Effector memory CD4-positive, alpha-beta T cell (primary cell): Measurements from ENCODE around the gene GNA14.

ENCODE experiments used
- DNase-seq, 3 donors: peaks; one replicate each; pipeline ENCODE4 v3.0.0-alpha.2; 2020
- H3K27ac ChIP-seq: 2 replicates; pipeline ENCODE4 v1.7.0; 2013; ENCODE audit warnings: mild to moderate bottlenecking, low read length, moderate library complexity; ENCODE audit not compliant: insufficient read depth, poor library complexity, severe bottlenecking
- H3K27me3 ChIP-seq: replicated peaks from 2 replicates; pipeline ENCODE4 v1.7.0; 2013; ENCODE audit warnings: mild to moderate bottlenecking, low read length; ENCODE audit not compliant: insufficient read depth, control insufficient read depth, poor library complexity, severe bottlenecking
- H3K36me3 ChIP-seq: 2 replicates; pipeline ENCODE4 v1.7.0; 2013; ENCODE audit warnings: mild to moderate bottlenecking, low read length, moderate library complexity; ENCODE audit not compliant: control insufficient read depth, insufficient read depth
- H3K4me1 ChIP-seq: 2 replicates; pipeline ENCODE4 v1.7.0; 2013; ENCODE audit warnings: low read length, mild to moderate bottlenecking; ENCODE audit not compliant: control insufficient read depth, insufficient read depth, poor library complexity, severe bottlenecking
- H3K4me3 ChIP-seq: 2 replicates; pipeline ENCODE4 v1.7.0; 2013; ENCODE audit warnings: low read length, low read depth, mild to moderate bottlenecking; ENCODE audit not compliant: insufficient read depth, poor library complexity, severe bottlenecking
- H3K9me3 ChIP-seq: 2 replicates; pipeline ENCODE4 v1.7.0; 2013; ENCODE audit warnings: mild to moderate bottlenecking, low read length, moderate library complexity; ENCODE audit not compliant: control insufficient read depth

The GNA14 gene

DNA sequence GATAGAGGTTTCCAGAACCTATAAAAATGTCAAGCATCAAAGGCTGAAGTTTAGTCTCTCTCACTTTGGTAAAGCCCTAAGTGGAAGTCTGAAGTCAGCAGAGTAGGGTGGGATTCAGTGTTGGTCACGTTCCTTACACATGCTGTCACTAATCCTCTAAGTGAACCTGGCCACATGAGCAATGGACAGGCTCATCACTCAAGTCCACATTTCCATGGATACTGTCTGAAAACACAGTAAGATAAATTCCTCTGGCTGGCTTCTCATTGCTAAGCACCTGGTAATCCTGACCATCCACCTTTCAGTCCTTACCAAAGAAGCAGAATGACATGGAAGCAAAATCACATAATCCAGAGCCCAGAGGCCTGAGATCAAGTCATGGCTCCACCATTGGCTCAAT, 43.8 kb downstream of the GNA14 start:
- no peak overlapping the region for H3K27ac ChIP-seq
- H3K9me3 ChIP-seq, result no peaks in the 10 kb centered on the region
- no peaks in the 10 kb centered on the region for H3K27me3 ChIP-seq
- H3K4me3 ChIP-seq, result no peak overlapping the region
- no peaks in the 10 kb centered on the region for H3K36me3 ChIP-seq
- no peak for DNase-seq
- no peaks in the 10 kb centered on the region for H3K4me1 ChIP-seq

DNA sequence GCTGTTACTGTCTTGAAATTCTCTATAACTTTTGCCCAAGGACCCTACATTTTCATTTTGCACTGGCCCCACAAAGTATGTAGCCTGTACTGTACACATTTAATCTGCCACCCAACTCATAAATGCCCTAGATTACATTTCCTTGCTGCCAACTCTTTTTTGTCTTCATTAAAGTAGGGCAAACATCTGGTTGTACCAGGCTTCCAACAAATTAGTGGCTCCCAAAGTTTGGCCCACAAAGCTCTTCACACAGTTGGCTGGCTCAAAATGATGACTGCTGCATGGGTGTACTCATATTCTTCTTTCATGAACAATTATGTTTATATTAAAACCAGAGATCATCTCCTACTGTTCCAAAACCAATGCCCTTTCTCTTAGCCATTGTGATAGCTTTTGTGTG, 45.3 kb downstream of the GNA14 start:
- Histone ChIP-seq H3K9me3 (no peaks in the 10 kb centered on the region), H3K4me3 (no peak overlapping the region), H3K4me1 (no peaks in the 10 kb centered on the region), H3K27ac (no peak overlapping the region), H3K36me3 (no peaks in the 10 kb centered on the region), H3K27me3 (no peaks in the 10 kb centered on the region)
- no peak for DNase-seq

DNA sequence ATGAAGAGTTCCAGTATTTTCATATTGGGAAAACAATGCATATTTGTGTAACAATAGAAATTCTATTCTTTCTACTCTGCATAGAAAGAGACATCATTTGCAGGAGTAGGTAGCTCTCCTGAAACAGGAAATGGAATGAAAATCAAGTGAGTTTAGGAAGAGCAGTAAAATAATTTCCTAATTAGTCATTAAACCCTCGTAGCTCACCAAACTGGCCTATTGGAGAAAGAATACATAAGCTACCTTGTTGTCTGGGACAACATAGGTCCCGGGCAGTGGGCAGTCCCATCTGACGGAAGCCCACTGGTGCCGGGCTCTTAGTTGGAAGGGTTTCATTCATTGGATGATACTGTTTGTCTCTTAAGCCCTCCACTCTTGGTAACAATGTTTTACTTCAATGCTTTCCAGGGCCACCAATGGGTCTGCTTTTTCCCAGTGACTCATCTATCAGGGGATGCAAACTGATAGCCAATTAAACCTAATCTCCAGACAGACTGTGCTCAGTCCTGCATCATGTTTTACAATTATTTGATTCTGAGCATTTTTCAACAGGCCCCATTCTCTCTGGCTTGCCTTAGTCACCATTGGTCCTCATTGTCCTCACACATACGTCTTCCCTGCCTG, 46.5 kb downstream of the GNA14 start:
- H3K27me3 ChIP-seq, result no peaks in the 10 kb centered on the region
- H3K4me1 ChIP-seq, result no peaks in the 10 kb centered on the region
- no peaks in the 10 kb centered on the region for H3K9me3 ChIP-seq
- no peak for DNase-seq
- H3K27ac ChIP-seq, result no peak overlapping the region
- H3K4me3 ChIP-seq, result no peak overlapping the region
- no peaks in the 10 kb centered on the region for H3K36me3 ChIP-seq

DNA sequence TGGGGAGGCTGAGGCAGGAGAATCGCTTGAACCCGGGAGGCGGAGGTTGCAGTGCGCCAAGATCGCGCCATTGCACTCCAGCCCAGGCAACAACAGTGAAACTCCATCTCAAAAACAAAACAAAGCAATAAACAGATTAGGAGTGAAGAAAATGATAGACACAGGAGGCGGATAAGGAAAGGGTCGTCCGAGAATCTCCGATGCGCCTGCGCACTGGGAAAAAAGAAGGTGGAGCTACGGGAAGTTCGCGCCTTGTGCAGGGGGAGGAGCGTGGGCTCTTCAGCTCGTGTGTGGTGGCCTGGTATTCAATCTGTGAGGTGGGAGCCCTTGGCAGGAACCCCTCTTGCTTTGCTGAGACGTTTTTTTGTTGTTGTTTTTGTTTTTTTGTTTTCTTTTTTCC, 47.3 kb downstream of the GNA14 start:
- Histone ChIP-seq H3K36me3 (no peaks in the 10 kb centered on the region), H3K4me3 (no peak overlapping the region), H3K27ac (no peak overlapping the region), H3K9me3 (no peaks in the 10 kb centered on the region), H3K27me3 (no peaks in the 10 kb centered on the region), H3K4me1 (no peaks in the 10 kb centered on the region)
- DNase-seq, result no peak

DNA sequence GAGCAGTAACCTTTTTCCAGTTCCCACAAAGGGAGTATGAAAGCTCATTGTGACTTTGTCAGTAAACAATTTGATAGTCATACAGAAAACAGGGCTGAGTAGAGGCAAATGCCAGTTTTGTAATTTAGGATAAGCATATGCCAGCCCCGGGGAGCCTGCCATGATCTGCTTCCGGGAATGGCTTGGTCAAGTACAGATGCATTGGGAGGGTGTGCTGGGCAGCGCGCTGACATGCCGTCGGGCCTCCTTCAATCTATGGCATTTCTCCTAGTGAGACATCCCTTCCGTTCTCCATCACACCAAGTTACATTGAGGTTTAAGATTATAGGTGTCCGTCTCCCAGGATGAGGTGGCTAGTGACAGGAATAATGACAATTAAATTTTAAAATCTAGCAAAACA, 48.6 kb downstream of the GNA14 start:
- DNase-seq, result no peak
- no peaks in the 10 kb centered on the region for H3K4me1 ChIP-seq
- H3K36me3 ChIP-seq, result no peaks in the 10 kb centered on the region
- no peaks in the 10 kb centered on the region for H3K27me3 ChIP-seq
- H3K9me3 ChIP-seq, result no peaks in the 10 kb centered on the region
- H3K4me3 ChIP-seq, result no peak overlapping the region
- no peak overlapping the region for H3K27ac ChIP-seq

DNA sequence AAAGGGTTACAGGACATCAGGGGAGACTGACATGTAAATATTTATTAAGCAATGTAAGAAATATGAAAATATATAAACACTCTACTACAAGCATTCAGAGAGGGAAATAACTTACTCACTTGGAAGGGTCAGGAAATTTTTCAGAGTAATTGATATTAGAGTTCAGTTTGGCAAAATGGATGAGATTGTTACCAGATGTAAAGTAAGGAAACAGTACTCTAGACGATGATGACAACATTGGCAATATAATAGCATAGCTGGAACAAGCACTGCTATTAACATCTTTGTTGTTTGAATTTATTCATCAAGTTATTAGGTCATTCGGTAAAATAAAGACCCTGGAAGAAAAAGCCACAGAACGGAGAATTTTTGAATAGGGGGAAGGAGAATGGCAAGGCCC, 49.1 kb downstream of the GNA14 start:
- H3K27me3 ChIP-seq, result no peaks in the 10 kb centered on the region
- H3K4me1 ChIP-seq, result no peaks in the 10 kb centered on the region
- no peak overlapping the region for H3K4me3 ChIP-seq
- no peaks in the 10 kb centered on the region for H3K9me3 ChIP-seq
- no peak for DNase-seq
- no peak overlapping the region for H3K27ac ChIP-seq
- H3K36me3 ChIP-seq, result no peaks in the 10 kb centered on the region

DNA sequence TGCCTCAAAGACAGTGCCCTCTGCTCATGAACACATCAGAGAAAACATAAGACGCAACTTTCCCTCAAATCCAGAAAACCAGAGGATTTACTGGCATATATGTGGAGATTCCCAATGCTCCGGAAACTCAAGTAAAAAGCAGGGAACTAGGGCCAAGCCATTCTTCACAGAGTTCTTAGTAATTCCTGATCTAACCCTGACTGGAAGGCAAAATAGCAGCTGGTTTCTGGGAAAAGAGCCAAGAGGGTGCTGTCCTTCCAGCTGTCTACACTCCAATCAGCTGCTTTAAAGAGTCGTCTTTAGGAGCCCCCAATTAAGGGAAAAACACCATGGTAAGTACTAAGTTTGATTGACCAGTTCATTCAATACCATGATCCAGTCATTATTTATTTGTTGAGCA, 49.6 kb downstream of the GNA14 start:
- no peaks in the 10 kb centered on the region for H3K27me3 ChIP-seq
- no peak overlapping the region for H3K4me3 ChIP-seq
- no peaks in the 10 kb centered on the region for H3K36me3 ChIP-seq
- H3K9me3 ChIP-seq, result no peaks in the 10 kb centered on the region
- no peak for DNase-seq
- no peak overlapping the region for H3K27ac ChIP-seq
- no peaks in the 10 kb centered on the region for H3K4me1 ChIP-seq

DNA sequence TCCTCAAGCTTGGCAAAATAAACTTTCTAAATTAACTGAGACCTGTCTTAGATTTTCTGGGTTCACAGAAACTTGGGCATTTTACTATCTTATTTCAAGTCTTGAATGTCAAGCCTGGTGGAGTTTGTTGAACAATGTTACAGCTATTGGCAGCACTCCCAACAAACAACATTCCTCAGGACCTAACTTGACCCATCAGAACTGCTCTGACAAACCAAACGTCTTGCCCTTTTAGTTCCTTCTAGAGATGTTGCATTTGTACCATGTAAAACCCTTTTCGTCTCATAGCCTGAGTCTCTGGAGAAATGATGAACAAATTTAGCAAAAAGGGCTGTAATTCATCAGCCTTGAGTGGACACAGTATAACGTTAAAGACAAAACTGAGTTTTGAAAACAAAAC, 51.1 kb downstream of the GNA14 start:
- H3K27me3 ChIP-seq, result no peaks in the 10 kb centered on the region
- no peaks in the 10 kb centered on the region for H3K4me1 ChIP-seq
- H3K27ac ChIP-seq, result no peak overlapping the region
- H3K9me3 ChIP-seq, result no peaks in the 10 kb centered on the region
- no peak overlapping the region for H3K4me3 ChIP-seq
- DNase-seq, result no peak
- H3K36me3 ChIP-seq, result no peaks in the 10 kb centered on the region

DNA sequence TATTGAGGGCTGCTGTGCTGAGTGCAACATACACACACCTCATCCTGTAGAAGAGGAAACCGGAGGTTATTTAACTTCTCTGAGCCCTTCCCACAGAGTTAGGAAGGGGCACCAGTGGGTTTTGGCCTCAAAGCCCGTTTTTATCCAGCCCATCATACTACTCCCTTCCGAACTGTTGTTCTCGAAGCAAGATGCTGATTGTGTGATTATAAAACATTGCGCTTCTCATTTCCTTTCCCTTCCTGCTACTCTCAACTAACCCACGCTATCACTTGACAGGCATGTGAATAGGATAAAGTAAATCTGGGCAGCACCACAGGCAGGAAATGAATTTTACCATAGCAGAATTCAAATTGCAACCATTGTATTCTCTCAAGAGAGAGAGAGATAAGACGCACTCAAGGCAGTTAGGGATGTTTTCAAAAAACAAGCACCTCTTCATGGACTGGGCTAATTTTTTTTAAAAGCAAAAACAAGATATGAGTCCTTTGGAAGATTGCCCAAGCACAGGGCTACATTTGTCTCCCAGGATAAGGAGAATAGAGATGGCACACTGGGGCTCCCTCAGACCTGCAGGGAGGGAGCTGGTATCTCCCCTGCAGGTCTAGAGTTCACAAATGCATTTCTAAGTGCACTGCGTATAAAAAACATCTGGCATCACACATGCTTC, 52.6 kb downstream of the GNA14 start:
- no peaks in the 10 kb centered on the region for H3K4me1 ChIP-seq
- DNase-seq, result no peak
- H3K27ac ChIP-seq, result no peak overlapping the region
- H3K4me3 ChIP-seq, result no peak overlapping the region
- no peaks in the 10 kb centered on the region for H3K36me3 ChIP-seq
- no peaks in the 10 kb centered on the region for H3K27me3 ChIP-seq
- no peaks in the 10 kb centered on the region for H3K9me3 ChIP-seq

DNA sequence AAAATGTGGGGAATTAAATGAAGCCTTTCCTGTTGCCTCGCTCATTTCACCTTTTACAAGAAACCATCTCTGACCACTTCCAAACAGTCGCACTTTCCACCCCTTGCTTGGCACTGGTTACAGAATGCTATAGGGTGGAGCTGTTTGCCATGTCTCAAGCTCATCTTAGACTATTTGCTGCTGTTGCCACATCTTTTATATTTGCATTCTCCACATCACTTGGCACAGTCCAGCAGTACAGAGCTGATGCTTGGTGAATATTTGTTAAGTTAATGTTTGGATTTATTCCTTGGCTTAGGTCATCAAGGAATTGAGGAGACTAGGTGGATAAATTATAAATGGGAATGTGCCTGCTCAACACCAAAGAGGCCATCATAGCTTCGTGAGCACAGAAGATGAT, 53.2 kb downstream of the GNA14 start:
- H3K27ac ChIP-seq, result no peak overlapping the region
- DNase-seq, result no peak
- no peaks in the 10 kb centered on the region for H3K36me3 ChIP-seq
- no peaks in the 10 kb centered on the region for H3K27me3 ChIP-seq
- no peak overlapping the region for H3K4me3 ChIP-seq
- H3K4me1 ChIP-seq, result no peaks in the 10 kb centered on the region
- H3K9me3 ChIP-seq, result no peaks in the 10 kb centered on the region
